ENCODE results near the gene SPAG5.

- no peak for TF ChIP-seq CTCF (IDR thresholded peaks at IDR 0.05)
- no peak for TF ChIP-seq POLR2A (IDR thresholded peaks at IDR 0.05)
- TF ChIP-seq POLR2AphosphoS5 (IDR thresholded peaks at IDR 0.05) = no peak
Observed at GRCh38 chr17:28580959-28581358, 17.9 kb downstream of the SPAG5 start.
